Colonic mucosa (tissue), 4 donors: ENCODE measurements around the gene CDKAL1. TPM values are rescaled to one million over a fixed set of nuclear protein-coding genes. Genes with fewer than 3 reads are reported as not detected.

Experiments
- DNase-seq: peaks from one replicate; pipeline ENCODE4 v3.0.0-alpha.2; 2020
- H3K27ac ChIP-seq: fragments of 200-600 bp; one replicate; pipeline ENCODE4 v1.8.0; 2021
- H3K27me3 ChIP-seq: fragments of 200-600 bp; one replicate; pipeline ENCODE4 v1.8.0; 2021
- H3K36me3 ChIP-seq: fragments of 200-600 bp; one replicate; pipeline ENCODE4 v1.8.0; 2021
- H3K4me1 ChIP-seq: fragments of 200-600 bp; one replicate; pipeline ENCODE4 v1.8.0; 2021; ENCODE audit warnings: mild to moderate bottlenecking
- H3K4me3 ChIP-seq: fragments of 200-600 bp; one replicate; pipeline ENCODE4 v1.8.0; 2021
- H3K9ac ChIP-seq, 2 donors: one replicate each; pipeline ENCODE4 v1.7.0; 2013; ENCODE audit warnings: control low read depth in 2 of 2, low read depth in 2 of 2, low read length in 2 of 2
- H3K9me3 ChIP-seq: fragments of 200-600 bp; one replicate; pipeline ENCODE4 v1.8.0; 2021
- intact Hi-C: fragments of 100-400 bp; cut with DNase I; formaldehyde crosslinking; loops from one replicate; pipeline ENCODE4 v1.14.1; 2022
- total RNA-seq, 2 donors: library from RNA; stranded (reverse); fragmentation: NEBNext Ultra II Directional in 1 of 2; extraction: Animal tissue kit (Norgen Biotek cat#: 25700) in 1 of 2; gene quantifications; one replicate each; pipeline ENCODE4 v1.2.1, GENCODE V29; 2021
- TF ChIP-seq, protein P1 (sequence below): fragments of 200-600 bp; IDR thresholded peaks from one replicate; pipeline ENCODE4 v1.8.0; 2022; ENCODE audit warnings: antibody characterized with exemption, mild to moderate bottlenecking
- donor health status: healthy.
- donor health status: DM: no; HTN: no; CAD: no.
- donor health status: DM: no; HTN: no; CAD: no.

CDKAL1 gene
- total RNA-seq, 2 donors from 2014 or later = 13.8 to 14.2 TPM

DNA sequence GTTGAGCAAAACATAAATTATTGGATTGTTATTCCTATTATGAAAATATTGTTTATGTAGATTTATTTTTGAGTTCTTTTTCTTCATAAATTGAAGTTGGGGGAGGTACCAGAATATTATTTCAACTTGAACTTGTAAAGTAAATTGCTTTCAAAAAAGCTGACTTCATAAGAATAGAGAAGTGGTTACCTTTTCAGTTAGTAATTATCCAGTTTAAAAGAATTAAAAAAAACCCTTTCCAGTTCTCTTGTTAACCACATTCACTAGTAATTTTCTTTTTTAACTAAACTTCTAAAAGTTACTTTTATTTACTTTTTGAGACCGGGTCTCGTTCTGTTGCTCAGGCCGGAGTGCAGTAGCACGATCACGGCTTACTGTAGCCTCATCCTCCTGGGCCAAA, 124.3 kb downstream of the CDKAL1 start:
- TF ChIP-seq, protein P1, sequence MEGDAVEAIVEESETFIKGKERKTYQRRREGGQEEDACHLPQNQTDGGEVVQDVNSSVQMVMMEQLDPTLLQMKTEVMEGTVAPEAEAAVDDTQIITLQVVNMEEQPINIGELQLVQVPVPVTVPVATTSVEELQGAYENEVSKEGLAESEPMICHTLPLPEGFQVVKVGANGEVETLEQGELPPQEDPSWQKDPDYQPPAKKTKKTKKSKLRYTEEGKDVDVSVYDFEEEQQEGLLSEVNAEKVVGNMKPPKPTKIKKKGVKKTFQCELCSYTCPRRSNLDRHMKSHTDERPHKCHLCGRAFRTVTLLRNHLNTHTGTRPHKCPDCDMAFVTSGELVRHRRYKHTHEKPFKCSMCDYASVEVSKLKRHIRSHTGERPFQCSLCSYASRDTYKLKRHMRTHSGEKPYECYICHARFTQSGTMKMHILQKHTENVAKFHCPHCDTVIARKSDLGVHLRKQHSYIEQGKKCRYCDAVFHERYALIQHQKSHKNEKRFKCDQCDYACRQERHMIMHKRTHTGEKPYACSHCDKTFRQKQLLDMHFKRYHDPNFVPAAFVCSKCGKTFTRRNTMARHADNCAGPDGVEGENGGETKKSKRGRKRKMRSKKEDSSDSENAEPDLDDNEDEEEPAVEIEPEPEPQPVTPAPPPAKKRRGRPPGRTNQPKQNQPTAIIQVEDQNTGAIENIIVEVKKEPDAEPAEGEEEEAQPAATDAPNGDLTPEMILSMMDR = no peak
- H3K4me3 ChIP-seq = no peak overlapping the region
- H3K27me3 ChIP-seq = no peaks in the 10 kb centered on the region
- no peaks in the 10 kb centered on the region for H3K4me1 ChIP-seq
- H3K9me3 ChIP-seq = no peaks in the 10 kb centered on the region
- intact Hi-C loops = no loop called here
- H3K36me3 ChIP-seq = no peaks in the 10 kb centered on the region
- no peak overlapping the region for H3K9ac ChIP-seq
- H3K27ac ChIP-seq = no peak overlapping the region
- DNase-seq = no peak

GRCh38 chr6:20660534-20660933, 126.3 kb downstream of the CDKAL1 start:
- Histone ChIP-seq H3K9me3 (no peaks in the 10 kb centered on the region), H3K27ac (no peak overlapping the region), H3K9ac (no peak overlapping the region), H3K4me1 (no peaks in the 10 kb centered on the region), H3K36me3 (no peaks in the 10 kb centered on the region), H3K4me3 (no peak overlapping the region), H3K27me3 (no peaks in the 10 kb centered on the region)
- TF ChIP-seq, protein P1 = no peak
- DNase-seq = no peak
- intact Hi-C loops = no loop called here

GRCh38 chr6:20661721-20662120, 127.5 kb downstream of the CDKAL1 start:
- intact Hi-C loops = no loop called here
- Histone ChIP-seq H3K27ac (no peak overlapping the region), H3K27me3 (no peaks in the 10 kb centered on the region), H3K9ac (no peak overlapping the region), H3K9me3 (no peaks in the 10 kb centered on the region), H3K36me3 (no peaks in the 10 kb centered on the region), H3K4me1 (no peaks in the 10 kb centered on the region), H3K4me3 (no peak overlapping the region)
- DNase-seq = no peak
- TF ChIP-seq, protein P1 = no peak

DNA sequence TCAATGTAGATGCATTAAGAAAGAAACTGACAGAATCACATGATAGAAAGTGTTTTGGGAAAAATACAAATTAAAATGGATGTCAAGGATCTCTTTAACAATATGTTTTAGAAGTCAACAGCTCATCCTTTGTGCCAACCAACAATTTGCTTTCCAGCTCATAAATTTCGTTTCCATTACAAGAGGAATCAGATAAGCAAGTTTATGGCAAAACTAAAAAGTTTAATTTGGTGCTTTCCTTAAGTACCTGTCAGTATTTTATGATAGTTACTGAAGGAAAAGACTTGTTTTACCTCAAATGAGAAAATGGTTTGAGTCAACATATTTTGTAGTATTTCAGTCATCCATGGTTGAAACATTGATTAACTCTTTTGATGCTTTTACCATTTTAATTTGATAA, 130.0 kb downstream of the CDKAL1 start:
- Histone ChIP-seq H3K27me3 (no peaks in the 10 kb centered on the region), H3K4me3 (no peak overlapping the region), H3K4me1 (no peaks in the 10 kb centered on the region), H3K9ac (no peak overlapping the region), H3K9me3 (no peaks in the 10 kb centered on the region), H3K36me3 (no peaks in the 10 kb centered on the region), H3K27ac (no peak overlapping the region)
- DNase-seq = no peak
- intact Hi-C loops = no loop called here
- TF ChIP-seq, protein P1 = no peak

GRCh38 chr6:20665290-20665689, 131.0 kb downstream of the CDKAL1 start:
- intact Hi-C loops = no loop called here

More at GRCh38 chr6:20665290-20665689, 131.0 kb downstream of the CDKAL1 start:
- Histone ChIP-seq H3K4me3 (no peak overlapping the region), H3K27me3 (no peaks in the 10 kb centered on the region), H3K9ac (no peak overlapping the region), H3K27ac (no peak overlapping the region), H3K4me1 (no peaks in the 10 kb centered on the region), H3K36me3 (no peaks in the 10 kb centered on the region), H3K9me3 (no peaks in the 10 kb centered on the region)
- DNase-seq = no peak
- TF ChIP-seq, protein P1 = no peak
